ENCODE data around the gene PRR7. TPM values are rescaled to one million over a fixed set of nuclear protein-coding genes. Genes with fewer than 3 reads are reported as not detected.

The PRR7 gene
- total and polyA plus RNA-seq, 2 experiments from 2014 or later: 7.6 to 9.7 TPM

- TF ChIP-seq ZNF462 (CRISPR knock-in tag; IDR thresholded peaks at IDR 0.05) (no peak), EZH2phosphoT487 (IDR thresholded peaks at IDR 0.05; ENCODE audit: unreplicated experiment) (no peak), EZH2 (IDR thresholded peaks at IDR 0.05; ENCODE audit: low read depth, unreplicated experiment) (no peak), POLR2AphosphoS5 (IDR thresholded peaks at IDR 0.05; ENCODE audit: low read depth) (no peak), JUNB (IDR thresholded peaks at IDR 0.05; ENCODE audit: unreplicated experiment) (no peak), REST (IDR thresholded peaks at IDR 0.05; ENCODE audit: unreplicated experiment) (no peak)
Measured at GRCh38 chr5:177426566-177427210, 19.9 kb upstream of the PRR7 start, which contains the start of gene GRK6 (continued).

Measured in GM23338 (cell line).